GM23338 (cell line): ENCODE measurements around the gene INPP5A. TPM values are rescaled to one million over a fixed set of nuclear protein-coding genes. Genes with fewer than 3 reads are reported as not detected.

Experiments used
- ATAC-seq: fragments of 200-7000 bp; cut with Tn5 transposase; 3 replicates; pipeline ENCODE4 v1.9.1; 2020
- DNase-seq: peaks from one replicate; pipeline ENCODE4 v3.0.0-alpha.2; 2015; ENCODE audit warnings: low spot score
- H2AFZ ChIP-seq: fragments of 200-600 bp; sonication (generic); 2 replicates; pipeline ENCODE4 v1.8.0; 2016; ENCODE audit warnings: antibody characterized with exemption, mild to moderate bottlenecking, moderate library complexity
- H3F3A ChIP-seq: fragments of 200-600 bp; sonication (generic); replicated peaks from 2 replicates; pipeline ENCODE4 v1.8.0; 2017; ENCODE audit warnings: antibody characterized with exemption, mixed run types, low read depth
- H3K27ac ChIP-seq: fragments of 200-600 bp; sonication (generic); 2 replicates; pipeline ENCODE4 v1.6.1; 2016; ENCODE audit warnings: low read depth
- H3K27me3 ChIP-seq: fragments of 200-600 bp; sonication (generic); 2 replicates; pipeline ENCODE4 v1.8.0; 2016; ENCODE audit warnings: mild to moderate bottlenecking, mixed run types, moderate library complexity; ENCODE audit not compliant: insufficient read depth
- H3K36me3 ChIP-seq: fragments of 200-600 bp; sonication (generic); 2 replicates; pipeline ENCODE4 v1.8.0; 2016; ENCODE audit warnings: mild to moderate bottlenecking; ENCODE audit not compliant: insufficient read depth
- H3K4me1 ChIP-seq: fragments of 200-600 bp; sonication (generic); 2 replicates; pipeline ENCODE4 v1.8.0; 2016; ENCODE audit warnings: mild to moderate bottlenecking, moderate library complexity; ENCODE audit not compliant: insufficient read depth
- H3K4me2 ChIP-seq: fragments of 200-600 bp; sonication (generic); 2 replicates; pipeline ENCODE4 v1.7.1; 2017; ENCODE audit warnings: mixed run types
- H3K4me3 ChIP-seq: fragments of 200-600 bp; sonication (generic); 2 replicates; pipeline ENCODE4 v1.6.1; 2016; ENCODE audit warnings: mixed run types
- H3K79me2 ChIP-seq: fragments of 200-600 bp; sonication (generic); replicated peaks from 2 replicates; pipeline ENCODE4 v1.8.0; 2017; ENCODE audit warnings: mild to moderate bottlenecking; ENCODE audit not compliant: insufficient read depth
- H3K9me2 ChIP-seq: fragments of 200-600 bp; sonication (generic); 2 replicates; pipeline ENCODE4 v1.8.0; 2017; ENCODE audit not compliant: insufficient read depth
- H4K20me1 ChIP-seq: fragments of 200-600 bp; sonication (generic); replicated peaks from 2 replicates; pipeline ENCODE4 v1.8.0; 2017; ENCODE audit warnings: mild to moderate bottlenecking; ENCODE audit not compliant: insufficient read depth
- H3K27ac Mint-ChIP-seq: 2 replicates; pipeline ENCODE4 v1.8.0; 2020; ENCODE audit warnings: inconsistent platforms, mild to moderate bottlenecking, moderate library complexity, mixed read lengths
- H3K27me3 Mint-ChIP-seq: 3 replicates; pipeline ENCODE4 v1.8.0; 2022; ENCODE audit warnings: low read depth, mild to moderate bottlenecking, moderate library complexity, mixed read lengths, inconsistent platforms; ENCODE audit not compliant: insufficient read depth, poor library complexity
- H3K36me3 Mint-ChIP-seq: 3 replicates; pipeline ENCODE4 v1.8.0; 2021; ENCODE audit warnings: low read depth, mild to moderate bottlenecking, inconsistent platforms, moderate library complexity, mixed read lengths
- H3K4me1 Mint-ChIP-seq: 3 replicates; pipeline ENCODE4 v1.8.0; 2020; ENCODE audit warnings: mild to moderate bottlenecking, inconsistent platforms, mixed read lengths
- H3K4me3 Mint-ChIP-seq: 3 replicates; pipeline ENCODE4 v1.8.0; 2021; ENCODE audit warnings: moderate library complexity, mild to moderate bottlenecking, inconsistent platforms, mixed read lengths
- H3K9me3 Mint-ChIP-seq: 3 replicates; pipeline ENCODE4 v1.8.0; 2020; ENCODE audit warnings: moderate library complexity, mild to moderate bottlenecking, inconsistent platforms, mixed read lengths
- CTCF ChIP-seq, 2 experiments: fragments of 200-600 bp in 1 of 2; sonication (generic) in 1 of 2; conservative IDR thresholded peaks; 2 replicates each; pipeline versions ENCODE4 v1.5.1 to v1.6.1; 2016 to 2017; ENCODE audit warnings: antibody characterized with exemption in 2 of 2, low read depth in 2 of 2, mild to moderate bottlenecking in 2 of 2, moderate library complexity in 1 of 2
- EZH2 ChIP-seq: fragments of 200-600 bp; sonication (generic); IDR thresholded peaks from one replicate; pipeline ENCODE4 v1.8.0; 2017; ENCODE audit warnings: antibody characterized with exemption, mild to moderate bottlenecking, low read depth; ENCODE audit not compliant: unreplicated experiment
- EZH2phosphoT487 ChIP-seq: fragments of 200-600 bp; sonication (generic); IDR thresholded peaks from one replicate; pipeline ENCODE4 v1.8.1; 2018; ENCODE audit warnings: antibody characterized with exemption; ENCODE audit not compliant: unreplicated experiment
- NANOG ChIP-seq: IDR thresholded peaks from 2 replicates; pipeline ENCODE4 v1.6.1; 2016; ENCODE audit warnings: antibody characterized with exemption, borderline replicate concordance
- POLR2AphosphoS5 ChIP-seq: IDR thresholded peaks from 2 replicates; pipeline ENCODE4 v1.6.1; 2016; ENCODE audit warnings: antibody characterized with exemption, low read depth
- REST ChIP-seq: IDR thresholded peaks from one replicate; pipeline ENCODE4 v1.6.1; 2018; ENCODE audit warnings: antibody characterized with exemption; ENCODE audit not compliant: unreplicated experiment
- ZNF114 ChIP-seq: fragments of 250-450 bp; sonication (Bioruptor Pico); IDR thresholded peaks from 2 replicates; pipeline ENCODE4 v1.5.0; 2020; ENCODE audit warnings: mild to moderate bottlenecking, moderate library complexity
- ZNF331 ChIP-seq: fragments of 250-450 bp; sonication (Bioruptor Pico); IDR thresholded peaks from 2 replicates; pipeline ENCODE4 v1.5.0; 2020; ENCODE audit warnings: low read depth, mild to moderate bottlenecking, moderate library complexity
- polyA plus RNA-seq: library from polyadenylated mRNA; unstranded; fragments of >200 nt; fragmentation: Nextera tagmentation; extraction: Ambion mirVana; gene quantifications from 2 replicates; pipeline ENCODE4 v1.2.1, GENCODE V29; 2016
- total RNA-seq: library from RNA; depleted of rRNA; stranded (reverse); fragments of >200 nt; shearing (Covaris generic); gene quantifications from 2 replicates; pipeline ENCODE4 v1.2.3, GENCODE V29; 2014

Gene INPP5A
- total and polyA plus RNA-seq, 2 experiments from 2014 or later, result 5.9 to 40.6 TPM

GRCh38 chr10:132829403-132829802 lies 291.8 kb downstream of the INPP5A start:
- H3K79me2 ChIP-seq, result no peaks in the 10 kb centered on the region
- H3K36me3 ChIP-seq, result no peaks in the 10 kb centered on the region
- H3K27ac Mint-ChIP-seq, result no peak overlapping the region
- TF ChIP-seq EZH2, result no peak
- TF ChIP-seq EZH2phosphoT487, result no peak
- TF ChIP-seq POLR2AphosphoS5, result no peak
- no peak for TF ChIP-seq REST
- TF ChIP-seq ZNF331, result no peak
- no peak for TF ChIP-seq NANOG
- TF ChIP-seq CTCF (conservative IDR thresholded peaks at IDR 0.05; ENCODE audit: low read depth in 2 of 2), result no peak
- H3K4me1 Mint-ChIP-seq, result no peaks in the 10 kb centered on the region; the same call in 2 of the 3 replicates
- no peak overlapping the region for H3K4me3 Mint-ChIP-seq
- no peaks in the 10 kb centered on the region for H3K4me1 ChIP-seq
- ATAC-seq, result no peak
- H4K20me1 ChIP-seq, result no peaks in the 10 kb centered on the region
- H3K4me3 ChIP-seq, result no peak overlapping the region
- H3K9me3 Mint-ChIP-seq, result peaks cover 16% of the 10 kb centered on the region
- no peak overlapping the region for H2AFZ ChIP-seq
- peaks cover 6% of the 10 kb centered on the region for H3K36me3 Mint-ChIP-seq
- no peak overlapping the region for H3K27ac ChIP-seq
- H3K27me3 ChIP-seq, result no peaks in the 10 kb centered on the region
- H3F3A ChIP-seq, result no peaks in the 10 kb centered on the region
- peaks cover 13% of the 10 kb centered on the region for H3K27me3 Mint-ChIP-seq
- H3K9me2 ChIP-seq, result no peaks in the 10 kb centered on the region
- no peak overlapping the region for H3K4me2 ChIP-seq
- DNase-seq, result no peak

- H3K27ac Mint-ChIP-seq, result no peak overlapping the region
- DNase-seq (no peak), ATAC-seq (no peak)
- Histone ChIP-seq H3K27ac (no peak overlapping the region), H3K4me2 (no peak overlapping the region), H3K9me2 (no peaks in the 10 kb centered on the region), H3K27me3 (no peaks in the 10 kb centered on the region), H3F3A (peaks cover 4% of the 10 kb centered on the region; the same call in 1 of the 2 replicates), H3K4me1 (no peaks in the 10 kb centered on the region), H3K79me2 (no peaks in the 10 kb centered on the region), H3K36me3 (no peaks in the 10 kb centered on the region), H4K20me1 (no peaks in the 10 kb centered on the region), H3K4me3 (no peak overlapping the region), H2AFZ (no peak overlapping the region)
- H3K36me3 Mint-ChIP-seq, result peaks cover 4% of the 10 kb centered on the region
- no peak for TF ChIP-seq ZNF114 (CRISPR knock-in tag)
- no peak for TF ChIP-seq REST
- no peak for TF ChIP-seq ZNF331
- H3K4me3 Mint-ChIP-seq, result no peak overlapping the region
- H3K4me1 Mint-ChIP-seq, result no peaks in the 10 kb centered on the region; the same call in 2 of the 3 replicates
- peaks cover 12% of the 10 kb centered on the region for H3K9me3 Mint-ChIP-seq
- H3K27me3 Mint-ChIP-seq, result peaks cover 15% of the 10 kb centered on the region
Observed at GRCh38 chr10:132832186-132832969, 294.8 kb downstream of the INPP5A start.
